ENCODE data around the gene GAP43.

GAP43 gene

DNA sequence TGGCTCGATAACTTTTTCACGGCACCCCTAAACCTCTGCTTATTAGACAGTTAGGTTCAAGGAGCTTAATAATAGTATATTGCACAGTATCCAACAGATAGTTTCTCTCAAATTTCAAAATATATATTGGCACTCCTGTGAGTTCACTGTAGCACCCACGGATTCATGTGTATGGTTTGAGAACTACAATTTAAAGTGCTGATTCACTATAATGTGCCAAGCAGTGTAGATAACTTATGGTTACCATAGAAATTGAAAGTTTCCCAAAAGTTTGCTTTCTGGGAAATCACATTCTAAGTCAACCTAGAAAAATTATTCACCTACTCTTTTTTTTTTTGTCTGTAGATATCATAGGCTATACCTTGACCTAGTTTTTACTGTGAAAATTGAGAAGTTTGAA, 86.6 kb downstream of the GAP43 start:
- no peaks in the 10 kb centered on the region for H4K20me1 ChIP-seq (ENCODE audit: insufficient read depth)
- no peaks in the 10 kb centered on the region for H3K79me2 ChIP-seq (ENCODE audit: insufficient read depth, low read depth)
- TF ChIP-seq, protein P1, sequence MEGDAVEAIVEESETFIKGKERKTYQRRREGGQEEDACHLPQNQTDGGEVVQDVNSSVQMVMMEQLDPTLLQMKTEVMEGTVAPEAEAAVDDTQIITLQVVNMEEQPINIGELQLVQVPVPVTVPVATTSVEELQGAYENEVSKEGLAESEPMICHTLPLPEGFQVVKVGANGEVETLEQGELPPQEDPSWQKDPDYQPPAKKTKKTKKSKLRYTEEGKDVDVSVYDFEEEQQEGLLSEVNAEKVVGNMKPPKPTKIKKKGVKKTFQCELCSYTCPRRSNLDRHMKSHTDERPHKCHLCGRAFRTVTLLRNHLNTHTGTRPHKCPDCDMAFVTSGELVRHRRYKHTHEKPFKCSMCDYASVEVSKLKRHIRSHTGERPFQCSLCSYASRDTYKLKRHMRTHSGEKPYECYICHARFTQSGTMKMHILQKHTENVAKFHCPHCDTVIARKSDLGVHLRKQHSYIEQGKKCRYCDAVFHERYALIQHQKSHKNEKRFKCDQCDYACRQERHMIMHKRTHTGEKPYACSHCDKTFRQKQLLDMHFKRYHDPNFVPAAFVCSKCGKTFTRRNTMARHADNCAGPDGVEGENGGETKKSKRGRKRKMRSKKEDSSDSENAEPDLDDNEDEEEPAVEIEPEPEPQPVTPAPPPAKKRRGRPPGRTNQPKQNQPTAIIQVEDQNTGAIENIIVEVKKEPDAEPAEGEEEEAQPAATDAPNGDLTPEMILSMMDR (conservative IDR thresholded peaks at IDR 0.05; ENCODE audit: low read depth, low read length) = no peak
- H2AFZ ChIP-seq (ENCODE audit: low read depth) = no peak overlapping the region
- H3K4me1 ChIP-seq (ENCODE audit: low read depth, poor library complexity, severe bottlenecking) = no peaks in the 10 kb centered on the region
- H3K9ac ChIP-seq = no peak overlapping the region
- H3K4me3 ChIP-seq (IDR thresholded peaks at IDR 0.05; ENCODE audit: insufficient read depth, low read depth, low read length) = no peak overlapping the region
- no peaks in the 10 kb centered on the region for H3K27me3 ChIP-seq (ENCODE audit: insufficient read depth, low read depth)
- H3K4me2 ChIP-seq = no peak overlapping the region
- H3K27ac ChIP-seq = no peak overlapping the region
- no peaks in the 10 kb centered on the region for H3K36me3 ChIP-seq (ENCODE audit: insufficient read depth)

DNA sequence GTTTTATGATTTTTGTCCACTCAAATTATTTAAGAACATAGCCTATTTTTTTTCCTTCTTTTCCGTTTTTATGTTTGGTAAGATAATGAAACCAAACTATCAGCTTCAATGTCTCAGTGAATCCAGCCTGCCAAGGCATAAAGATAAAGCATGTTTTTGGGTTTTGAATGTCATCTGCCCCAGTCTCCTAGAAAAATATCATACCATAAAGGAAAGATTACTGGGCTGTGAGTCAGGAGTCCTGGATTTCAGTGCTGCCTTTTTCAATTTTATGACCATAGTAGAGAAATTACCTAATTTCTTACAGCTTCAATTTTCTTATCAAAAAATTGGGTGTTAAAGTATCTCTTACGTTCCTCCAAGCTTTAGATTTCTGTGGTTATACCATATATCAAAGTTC, 87.5 kb downstream of the GAP43 start:
- H3K79me2 ChIP-seq (ENCODE audit: insufficient read depth, low read depth) = no peaks in the 10 kb centered on the region
- H3K27me3 ChIP-seq (ENCODE audit: insufficient read depth, low read depth) = no peaks in the 10 kb centered on the region
- H3K36me3 ChIP-seq (ENCODE audit: insufficient read depth) = no peaks in the 10 kb centered on the region
- TF ChIP-seq, protein P1 (conservative IDR thresholded peaks at IDR 0.05; ENCODE audit: low read depth, low read length) = no peak
- no peak overlapping the region for H3K9ac ChIP-seq
- no peak overlapping the region for H3K4me3 ChIP-seq (IDR thresholded peaks at IDR 0.05; ENCODE audit: insufficient read depth, low read depth, low read length)
- no peak overlapping the region for H2AFZ ChIP-seq (ENCODE audit: low read depth)
- H3K4me2 ChIP-seq = no peak overlapping the region
- H4K20me1 ChIP-seq (ENCODE audit: insufficient read depth) = no peaks in the 10 kb centered on the region
- no peaks in the 10 kb centered on the region for H3K4me1 ChIP-seq (ENCODE audit: low read depth, poor library complexity, severe bottlenecking)
- no peak overlapping the region for H3K27ac ChIP-seq

DNA sequence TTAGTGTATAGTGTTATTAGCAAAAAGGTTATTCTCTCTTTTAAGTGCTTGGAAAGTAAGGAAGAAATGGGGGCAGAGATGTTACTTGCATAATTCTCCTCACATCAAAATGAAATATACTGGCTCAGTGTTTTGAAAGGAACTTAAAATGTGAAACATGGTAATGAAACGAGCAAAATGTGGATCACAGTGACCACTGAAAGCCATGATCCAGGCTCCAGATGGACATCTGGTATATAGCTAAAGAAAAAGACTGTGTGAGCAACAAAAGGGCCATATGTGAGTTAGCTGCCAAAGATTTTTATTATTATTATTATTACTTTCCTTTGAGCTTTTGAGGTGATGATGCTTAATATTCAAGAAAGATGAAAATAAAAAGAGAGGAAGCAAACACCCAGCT, 89.6 kb downstream of the GAP43 start:
- Histone ChIP-seq H3K27ac (no peak overlapping the region), H3K9ac (no peak overlapping the region), H3K4me3 (IDR thresholded peaks at IDR 0.05; ENCODE audit: insufficient read depth, low read depth, low read length) (no peak overlapping the region), H3K27me3 (ENCODE audit: insufficient read depth, low read depth) (no peaks in the 10 kb centered on the region), H2AFZ (ENCODE audit: low read depth) (no peak overlapping the region), H3K79me2 (ENCODE audit: insufficient read depth, low read depth) (no peaks in the 10 kb centered on the region), H3K4me2 (no peak overlapping the region), H4K20me1 (ENCODE audit: insufficient read depth) (no peaks in the 10 kb centered on the region), H3K4me1 (ENCODE audit: low read depth, poor library complexity, severe bottlenecking) (no peaks in the 10 kb centered on the region), H3K36me3 (ENCODE audit: insufficient read depth) (no peaks in the 10 kb centered on the region)
- TF ChIP-seq, protein P1 (conservative IDR thresholded peaks at IDR 0.05; ENCODE audit: low read depth, low read length) = no peak

DNA sequence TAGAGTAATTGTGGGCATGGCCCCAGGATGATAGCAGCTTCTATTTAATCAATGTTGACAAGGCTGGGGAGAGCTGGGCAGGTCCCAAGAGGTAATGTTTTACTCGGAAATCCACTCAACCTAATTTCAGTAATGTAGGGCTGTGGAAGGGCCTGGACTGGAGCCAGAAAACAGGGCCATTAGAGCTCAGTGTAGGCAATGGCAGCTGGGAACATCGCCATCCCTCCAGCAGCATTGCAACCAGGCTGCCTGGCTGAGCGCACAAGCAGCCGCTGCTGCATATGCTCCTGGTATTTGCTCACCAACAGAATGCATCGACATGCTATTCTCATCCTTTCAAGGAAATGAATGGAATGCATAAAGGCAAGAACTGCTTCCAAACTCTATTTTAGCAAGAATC, 90.0 kb downstream of the GAP43 start:
- Histone ChIP-seq H3K9ac (no peak overlapping the region), H3K27me3 (ENCODE audit: insufficient read depth, low read depth) (no peaks in the 10 kb centered on the region), H3K27ac (no peak overlapping the region), H2AFZ (ENCODE audit: low read depth) (no peak overlapping the region), H3K4me2 (no peak overlapping the region), H3K4me3 (IDR thresholded peaks at IDR 0.05; ENCODE audit: insufficient read depth, low read depth, low read length) (no peak overlapping the region), H3K4me1 (ENCODE audit: low read depth, poor library complexity, severe bottlenecking) (no peaks in the 10 kb centered on the region), H4K20me1 (ENCODE audit: insufficient read depth) (no peaks in the 10 kb centered on the region), H3K79me2 (ENCODE audit: insufficient read depth, low read depth) (no peaks in the 10 kb centered on the region), H3K36me3 (ENCODE audit: insufficient read depth) (no peaks in the 10 kb centered on the region)
- TF ChIP-seq, protein P1 (conservative IDR thresholded peaks at IDR 0.05; ENCODE audit: low read depth, low read length) = no peak

All from KMS-11 (cell line).